ENCODE measurements around the gene MYLK.

Gene MYLK

DNA sequence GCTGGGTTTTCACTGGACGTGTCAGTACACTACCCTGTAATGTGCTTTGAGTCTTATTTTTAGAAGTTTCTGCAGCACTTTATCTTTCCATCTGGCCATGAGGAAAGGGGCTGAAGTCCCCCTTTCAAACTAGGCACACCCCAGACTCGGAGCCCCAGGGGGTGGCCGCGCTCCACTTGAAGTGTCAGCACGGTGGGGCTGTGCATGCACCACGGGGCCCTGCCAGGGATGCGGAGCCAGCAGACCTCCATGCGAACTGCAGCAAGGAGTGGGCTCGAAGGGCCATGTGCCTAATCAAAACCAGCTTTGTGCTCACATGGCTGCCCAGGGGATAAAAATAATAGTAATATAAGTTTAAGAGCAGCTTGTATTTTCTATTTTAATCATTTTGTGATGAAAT lies 198.4 kb downstream of the MYLK start:
- H3K36me3 ChIP-seq (ENCODE audit: control insufficient read depth, insufficient read depth, low read length): no peaks in the 10 kb centered on the region
- no peak overlapping the region for H3K9ac ChIP-seq (ENCODE audit: low read depth, low read length)
- H3K4me1 ChIP-seq (ENCODE audit: control insufficient read depth, insufficient read depth, low read length): no peaks in the 10 kb centered on the region
- no peaks in the 10 kb centered on the region for H3K9me3 ChIP-seq (ENCODE audit: control insufficient read depth, insufficient read depth, low read length)
- H3K4me3 ChIP-seq (ENCODE audit: low read depth, low read length): no peak overlapping the region
- H3K27me3 ChIP-seq (ENCODE audit: control insufficient read depth, insufficient read depth, low read length): no peaks in the 10 kb centered on the region

DNA sequence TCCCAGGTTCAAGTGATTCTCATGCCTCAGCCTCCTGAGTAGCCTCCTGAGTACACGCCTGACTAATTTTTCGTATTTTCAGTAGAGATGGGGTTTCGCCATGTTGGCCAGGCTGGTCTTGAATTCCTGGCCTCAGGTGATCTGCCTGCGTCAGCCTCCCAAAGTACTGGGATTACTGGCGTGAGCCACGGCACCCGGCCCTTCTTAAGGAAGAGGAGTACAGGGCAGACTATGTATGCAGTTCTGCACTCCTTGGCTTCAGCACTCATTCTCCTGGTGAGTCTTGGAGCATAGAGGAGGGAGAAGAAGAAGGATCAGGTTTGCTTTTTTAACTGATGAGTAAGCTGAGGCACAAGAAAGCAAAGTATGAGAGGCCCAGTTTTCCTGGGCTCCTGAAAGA lies 199.5 kb downstream of the MYLK start:
- H3K4me3 ChIP-seq (ENCODE audit: low read depth, low read length): no peak overlapping the region
- no peaks in the 10 kb centered on the region for H3K36me3 ChIP-seq (ENCODE audit: control insufficient read depth, insufficient read depth, low read length)
- no peaks in the 10 kb centered on the region for H3K27me3 ChIP-seq (ENCODE audit: control insufficient read depth, insufficient read depth, low read length)
- H3K9ac ChIP-seq (ENCODE audit: low read depth, low read length): no peak overlapping the region
- H3K9me3 ChIP-seq (ENCODE audit: control insufficient read depth, insufficient read depth, low read length): no peaks in the 10 kb centered on the region
- H3K4me1 ChIP-seq (ENCODE audit: control insufficient read depth, insufficient read depth, low read length): no peaks in the 10 kb centered on the region

- Histone ChIP-seq H3K4me3 (ENCODE audit: low read depth, low read length) (no peak overlapping the region), H3K9ac (ENCODE audit: low read depth, low read length) (no peak overlapping the region), H3K27me3 (ENCODE audit: control insufficient read depth, insufficient read depth, low read length) (no peaks in the 10 kb centered on the region), H3K4me1 (ENCODE audit: control insufficient read depth, insufficient read depth, low read length) (no peaks in the 10 kb centered on the region), H3K9me3 (ENCODE audit: control insufficient read depth, insufficient read depth, low read length) (no peaks in the 10 kb centered on the region), H3K36me3 (ENCODE audit: control insufficient read depth, insufficient read depth, low read length) (no peaks in the 10 kb centered on the region)
These were observed 199.9 kb downstream of the MYLK start for GRCh38 chr3:123684209-123684608.

- no peaks in the 10 kb centered on the region for H3K36me3 ChIP-seq (ENCODE audit: control insufficient read depth, insufficient read depth, low read length)
- no peaks in the 10 kb centered on the region for H3K4me1 ChIP-seq (ENCODE audit: control insufficient read depth, insufficient read depth, low read length)
- H3K9ac ChIP-seq (ENCODE audit: low read depth, low read length): no peak overlapping the region
- no peaks in the 10 kb centered on the region for H3K27me3 ChIP-seq (ENCODE audit: control insufficient read depth, insufficient read depth, low read length)
- no peak overlapping the region for H3K4me3 ChIP-seq (ENCODE audit: low read depth, low read length)
- H3K9me3 ChIP-seq (ENCODE audit: control insufficient read depth, insufficient read depth, low read length): no peaks in the 10 kb centered on the region
These were observed 200.5 kb downstream of the MYLK start for GRCh38 chr3:123683505-123684154.

DNA sequence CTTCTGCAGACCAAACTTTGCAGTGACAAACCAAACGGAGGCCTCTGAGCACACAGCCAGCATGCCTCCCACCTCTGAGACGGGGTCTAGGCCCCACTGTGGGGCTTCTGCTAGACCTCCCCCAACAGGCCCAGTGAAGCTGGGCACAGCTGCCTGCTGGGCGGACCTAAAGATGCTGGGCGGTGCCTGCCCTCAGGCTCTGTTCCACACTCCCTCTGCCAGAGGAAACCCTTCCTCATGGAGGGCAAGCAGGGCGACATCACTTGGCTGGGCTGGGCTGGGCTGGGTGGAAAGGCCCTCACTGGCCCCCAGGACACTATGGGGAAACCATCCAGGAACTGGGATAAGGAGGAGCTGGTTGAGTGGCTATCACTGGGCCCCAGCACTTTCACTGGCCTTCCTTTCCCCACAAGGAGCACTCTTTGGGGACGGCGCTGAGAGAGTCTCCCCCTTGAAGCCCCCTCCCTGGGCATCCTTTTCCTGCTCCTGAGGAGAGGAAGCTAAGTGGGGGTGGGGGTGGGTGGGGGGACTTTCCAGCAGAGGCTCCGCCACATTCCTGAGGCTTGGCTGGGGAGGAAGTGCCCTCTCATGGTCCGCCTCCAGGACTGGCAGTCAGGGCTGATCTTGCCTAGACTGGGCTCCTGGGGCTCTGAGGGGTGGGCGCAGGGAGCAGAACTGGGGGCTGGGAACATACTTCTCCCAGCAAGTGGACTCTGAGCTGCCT lies 201.2 kb downstream of the MYLK start:
- no peaks in the 10 kb centered on the region for H3K36me3 ChIP-seq (ENCODE audit: control insufficient read depth, insufficient read depth, low read length)

DNA sequence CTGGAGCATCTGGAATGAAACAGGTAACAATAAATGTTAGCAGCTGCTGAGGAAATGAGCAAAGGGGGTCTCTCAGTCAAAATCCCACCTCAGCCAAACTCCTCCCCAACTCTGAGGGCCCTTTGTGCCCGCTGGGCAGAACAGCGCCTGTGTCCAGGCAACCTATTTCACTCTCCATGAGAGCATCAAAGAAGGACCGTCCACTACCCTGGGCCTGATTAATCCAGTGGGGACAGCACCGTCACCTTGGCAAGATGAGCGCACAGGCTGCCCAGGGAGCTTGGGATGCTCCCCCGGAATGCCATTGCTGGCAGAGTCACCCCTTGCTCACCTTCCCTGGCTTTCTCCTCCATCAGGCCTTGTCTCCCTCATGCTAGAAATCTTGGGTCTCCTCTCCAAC lies 201.8 kb downstream of the MYLK start:
- Histone ChIP-seq H3K27me3 (ENCODE audit: control insufficient read depth, insufficient read depth, low read length) (no peaks in the 10 kb centered on the region), H3K9me3 (ENCODE audit: control insufficient read depth, insufficient read depth, low read length) (no peaks in the 10 kb centered on the region), H3K4me1 (ENCODE audit: control insufficient read depth, insufficient read depth, low read length) (no peaks in the 10 kb centered on the region), H3K9ac (ENCODE audit: low read depth, low read length) (no peak overlapping the region), H3K36me3 (ENCODE audit: control insufficient read depth, insufficient read depth, low read length) (no peaks in the 10 kb centered on the region), H3K4me3 (ENCODE audit: low read depth, low read length) (no peak overlapping the region)

More for the DNA sequence above, 201.2 kb downstream of the MYLK start:
- Histone ChIP-seq H3K9ac (ENCODE audit: low read depth, low read length) (no peak overlapping the region), H3K4me1 (ENCODE audit: control insufficient read depth, insufficient read depth, low read length) (no peaks in the 10 kb centered on the region), H3K4me3 (ENCODE audit: low read depth, low read length) (no peak overlapping the region), H3K9me3 (ENCODE audit: control insufficient read depth, insufficient read depth, low read length) (no peaks in the 10 kb centered on the region), H3K27me3 (ENCODE audit: control insufficient read depth, insufficient read depth, low read length) (no peaks in the 10 kb centered on the region)

- H3K9me3 ChIP-seq (ENCODE audit: control insufficient read depth, insufficient read depth, low read length): no peaks in the 10 kb centered on the region
- no peak overlapping the region for H3K9ac ChIP-seq (ENCODE audit: low read depth, low read length)
- H3K36me3 ChIP-seq (ENCODE audit: control insufficient read depth, insufficient read depth, low read length): no peaks in the 10 kb centered on the region
These were observed 204.3 kb downstream of the MYLK start for GRCh38 chr3:123679712-123680386.

GRCh38 chr3:123678108-123678511 lies 206.0 kb downstream of the MYLK start:
- no peak overlapping the region for H3K4me3 ChIP-seq (ENCODE audit: low read depth, low read length)
- H3K9me3 ChIP-seq (ENCODE audit: control insufficient read depth, insufficient read depth, low read length): no peaks in the 10 kb centered on the region
- no peaks in the 10 kb centered on the region for H3K36me3 ChIP-seq (ENCODE audit: control insufficient read depth, insufficient read depth, low read length)
- no peak overlapping the region for H3K9ac ChIP-seq (ENCODE audit: low read depth, low read length)
- H3K4me1 ChIP-seq (ENCODE audit: control insufficient read depth, insufficient read depth, low read length): no peaks in the 10 kb centered on the region
- no peaks in the 10 kb centered on the region for H3K27me3 ChIP-seq (ENCODE audit: control insufficient read depth, insufficient read depth, low read length)

More at GRCh38 chr3:123679712-123680386, 204.3 kb downstream of the MYLK start:
- no peaks in the 10 kb centered on the region for H3K27me3 ChIP-seq (ENCODE audit: control insufficient read depth, insufficient read depth, low read length)
- no peaks in the 10 kb centered on the region for H3K4me1 ChIP-seq (ENCODE audit: control insufficient read depth, insufficient read depth, low read length)
- H3K4me3 ChIP-seq (ENCODE audit: low read depth, low read length): no peak overlapping the region

DNA sequence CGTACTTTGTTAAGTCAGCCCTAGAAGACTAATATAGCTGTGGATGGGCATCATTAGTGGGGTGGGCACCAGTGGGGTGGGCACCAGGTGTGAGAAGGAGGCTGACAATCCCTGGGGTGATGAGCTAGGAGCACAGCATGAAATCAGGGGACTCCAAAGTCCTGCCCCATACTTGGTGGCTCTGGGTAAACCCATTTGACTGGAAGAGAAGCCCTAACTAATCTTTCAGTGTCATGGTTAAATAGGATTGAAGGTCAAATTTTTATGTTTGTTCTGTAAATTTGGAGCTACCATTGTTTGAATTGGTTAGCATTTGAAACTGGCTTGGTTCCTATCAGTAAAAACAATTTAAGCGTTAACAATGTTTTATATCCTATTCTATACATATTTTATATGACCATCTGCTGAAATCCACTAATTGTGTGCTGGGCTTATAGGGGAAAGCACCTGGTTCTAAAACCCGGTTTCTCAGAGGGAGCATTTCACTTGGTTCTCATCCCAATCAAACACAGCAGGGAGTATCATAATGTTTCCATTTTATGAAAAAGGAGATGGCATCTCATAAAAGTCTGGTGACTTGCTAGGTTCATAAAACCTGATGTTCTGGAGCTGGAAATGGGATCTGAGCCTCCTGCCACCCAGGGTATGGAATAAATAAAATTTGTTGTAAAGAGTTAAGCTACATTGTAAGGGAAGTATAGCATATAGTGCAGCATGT lies 211.5 kb downstream of the MYLK start:
- Histone ChIP-seq H3K9me3 (ENCODE audit: control insufficient read depth, insufficient read depth, low read length) (no peaks in the 10 kb centered on the region), H3K4me3 (ENCODE audit: low read depth, low read length) (no peak overlapping the region), H3K36me3 (ENCODE audit: control insufficient read depth, insufficient read depth, low read length) (no peaks in the 10 kb centered on the region), H3K27me3 (ENCODE audit: control insufficient read depth, insufficient read depth, low read length) (no peaks in the 10 kb centered on the region), H3K4me1 (ENCODE audit: control insufficient read depth, insufficient read depth, low read length) (no peaks in the 10 kb centered on the region), H3K9ac (ENCODE audit: low read depth, low read length) (no peak overlapping the region)

DNA sequence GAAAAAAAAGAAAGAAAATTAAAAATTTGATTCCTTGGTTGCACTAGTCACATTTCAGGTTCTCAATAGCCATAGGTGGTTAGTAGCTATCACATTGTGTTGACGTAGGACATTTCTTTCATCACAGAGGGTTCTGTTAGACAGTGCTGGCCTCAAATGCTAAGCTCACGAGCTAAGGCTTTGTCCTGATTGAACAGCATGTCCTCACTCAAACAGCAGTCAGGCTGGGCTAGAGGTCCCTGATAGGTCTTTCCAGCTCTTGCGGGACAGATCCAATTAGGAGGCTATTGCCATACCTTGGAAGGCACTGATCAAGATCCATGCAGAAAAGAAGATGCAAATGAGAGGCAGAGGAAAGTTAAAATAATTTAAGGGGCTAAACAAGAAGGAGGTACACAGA lies 213.4 kb downstream of the MYLK start:
- Histone ChIP-seq H3K27me3 (ENCODE audit: control insufficient read depth, insufficient read depth, low read length) (no peaks in the 10 kb centered on the region), H3K4me3 (ENCODE audit: low read depth, low read length) (no peak overlapping the region), H3K36me3 (ENCODE audit: control insufficient read depth, insufficient read depth, low read length) (no peaks in the 10 kb centered on the region), H3K9me3 (ENCODE audit: control insufficient read depth, insufficient read depth, low read length) (no peaks in the 10 kb centered on the region), H3K9ac (ENCODE audit: low read depth, low read length) (no peak overlapping the region), H3K4me1 (ENCODE audit: control insufficient read depth, insufficient read depth, low read length) (no peaks in the 10 kb centered on the region)

DNA sequence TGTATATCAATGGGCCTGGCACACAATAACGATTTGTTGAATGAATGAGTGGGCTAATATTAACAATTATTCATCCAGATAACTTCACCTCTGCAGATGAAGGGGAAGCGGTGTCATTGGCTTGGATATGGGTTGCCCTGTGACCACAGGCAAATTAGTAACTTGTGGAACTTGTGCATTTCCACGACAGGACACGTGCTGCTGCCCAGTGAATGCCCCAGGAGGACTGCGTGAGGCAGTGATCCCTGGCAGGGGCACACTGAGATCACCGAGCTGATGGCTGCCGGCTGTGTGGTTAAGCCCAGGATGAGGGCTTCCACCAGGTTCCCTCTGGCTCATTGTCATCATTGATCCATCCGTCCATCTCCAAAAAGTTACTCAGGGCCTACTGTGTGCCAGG lies 215.2 kb downstream of the MYLK start:
- no peaks in the 10 kb centered on the region for H3K9me3 ChIP-seq (ENCODE audit: control insufficient read depth, insufficient read depth, low read length)
- H3K4me1 ChIP-seq (ENCODE audit: control insufficient read depth, insufficient read depth, low read length): no peaks in the 10 kb centered on the region
- H3K27me3 ChIP-seq (ENCODE audit: control insufficient read depth, insufficient read depth, low read length): no peaks in the 10 kb centered on the region
- no peak overlapping the region for H3K9ac ChIP-seq (ENCODE audit: low read depth, low read length)
- no peaks in the 10 kb centered on the region for H3K36me3 ChIP-seq (ENCODE audit: control insufficient read depth, insufficient read depth, low read length)
- no peak overlapping the region for H3K4me3 ChIP-seq (ENCODE audit: low read depth, low read length)
